Memory B cell (primary cell): ENCODE data around the gene TOB1.

Experiments used
- ATAC-seq: fragments of 150-1000 bp; cut with Tn5 transposase; 2 replicates; pipeline ENCODE4 v1.10.0; 2021; ENCODE audit warnings: low read depth, mild to moderate bottlenecking, moderate library complexity
- DNase-seq, 2 donors: peaks; one replicate each; pipeline ENCODE4 v3.0.0; 2022; ENCODE audit warnings: low spot score in 2 of 2
- H3K27ac Mint-ChIP-seq: one replicate; pipeline ENCODE4 v1.8.0; 2022; ENCODE audit warnings: mild to moderate bottlenecking, moderate library complexity, mixed read lengths
- H3K27me3 Mint-ChIP-seq: one replicate; pipeline ENCODE4 v1.8.0; 2022; ENCODE audit warnings: mixed read lengths
- H3K36me3 Mint-ChIP-seq: one replicate; pipeline ENCODE4 v1.8.0; 2022; ENCODE audit warnings: mild to moderate bottlenecking, mixed read lengths
- H3K4me1 Mint-ChIP-seq: one replicate; pipeline ENCODE4 v1.8.0; 2022; ENCODE audit warnings: mixed read lengths
- H3K4me3 Mint-ChIP-seq: one replicate; pipeline ENCODE4 v1.8.0; 2022; ENCODE audit warnings: mild to moderate bottlenecking, moderate library complexity, mixed read lengths
- H3K9me3 Mint-ChIP-seq: one replicate; pipeline ENCODE4 v1.8.0; 2022; ENCODE audit warnings: mixed read lengths

TOB1 gene

GRCh38 chr17:50830994-50831393, 35.2 kb downstream of the TOB1 start:
- Mint-ChIP-seq H3K4me1 (no peaks in the 10 kb centered on the region), H3K36me3 (no peaks in the 10 kb centered on the region), H3K4me3 (no peak overlapping the region), H3K27ac (no peak overlapping the region), H3K9me3 (no peaks in the 10 kb centered on the region), H3K27me3 (peaks cover 19% of the 10 kb centered on the region)
- no peak for ATAC-seq
- no peak for DNase-seq

DNA sequence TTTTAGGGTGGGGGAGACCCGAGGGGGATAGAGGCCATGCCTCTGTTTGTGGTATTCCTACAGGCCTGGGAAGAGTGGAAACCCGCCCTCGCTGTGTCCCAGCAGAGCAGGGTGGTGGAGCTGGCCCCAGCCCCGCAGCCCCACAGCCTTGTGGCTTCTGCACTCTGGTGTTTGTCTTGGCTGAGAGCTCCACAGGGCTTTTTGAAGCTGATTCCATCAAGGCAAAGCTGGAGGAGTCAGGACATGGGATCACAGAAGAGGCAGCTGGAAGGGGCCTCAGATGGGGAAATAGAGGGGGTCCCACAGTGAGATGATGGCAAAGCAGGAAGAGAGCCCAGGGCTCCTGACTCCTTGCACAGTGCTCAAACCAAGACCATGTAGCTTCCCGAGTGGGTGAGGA, 35.8 kb downstream of the TOB1 start:
- Mint-ChIP-seq H3K27ac (no peak overlapping the region), H3K4me3 (no peak overlapping the region), H3K9me3 (no peaks in the 10 kb centered on the region), H3K36me3 (no peaks in the 10 kb centered on the region), H3K4me1 (no peaks in the 10 kb centered on the region), H3K27me3 (peaks cover 19% of the 10 kb centered on the region)
- ATAC-seq (no peak), DNase-seq (no peak)

DNA sequence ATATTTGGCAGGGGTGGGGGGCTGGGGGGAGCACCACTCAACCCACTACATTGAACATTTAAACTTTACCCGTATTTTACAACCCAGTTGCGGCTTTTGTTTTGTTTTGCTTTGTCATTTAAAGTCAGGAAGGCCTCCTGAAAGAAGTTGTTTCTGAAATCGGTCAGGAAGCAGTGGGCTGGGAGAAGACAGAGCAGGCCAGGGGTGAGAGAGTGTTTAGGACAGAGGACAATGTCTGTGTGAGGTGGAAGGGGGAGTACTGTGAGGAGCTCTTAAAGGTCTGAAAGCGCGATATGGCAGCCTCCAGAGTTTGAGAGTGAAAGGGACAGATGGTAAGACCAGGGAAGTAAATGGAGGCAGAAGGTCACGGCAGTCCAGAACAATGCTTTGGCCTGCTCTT, 36.8 kb downstream of the TOB1 start:
- no peak for ATAC-seq
- Mint-ChIP-seq H3K9me3 (no peaks in the 10 kb centered on the region), H3K4me1 (no peaks in the 10 kb centered on the region), H3K27ac (no peak overlapping the region), H3K4me3 (no peak overlapping the region), H3K27me3 (peaks cover 15% of the 10 kb centered on the region), H3K36me3 (no peaks in the 10 kb centered on the region)
- DNase-seq, result no peak

DNA sequence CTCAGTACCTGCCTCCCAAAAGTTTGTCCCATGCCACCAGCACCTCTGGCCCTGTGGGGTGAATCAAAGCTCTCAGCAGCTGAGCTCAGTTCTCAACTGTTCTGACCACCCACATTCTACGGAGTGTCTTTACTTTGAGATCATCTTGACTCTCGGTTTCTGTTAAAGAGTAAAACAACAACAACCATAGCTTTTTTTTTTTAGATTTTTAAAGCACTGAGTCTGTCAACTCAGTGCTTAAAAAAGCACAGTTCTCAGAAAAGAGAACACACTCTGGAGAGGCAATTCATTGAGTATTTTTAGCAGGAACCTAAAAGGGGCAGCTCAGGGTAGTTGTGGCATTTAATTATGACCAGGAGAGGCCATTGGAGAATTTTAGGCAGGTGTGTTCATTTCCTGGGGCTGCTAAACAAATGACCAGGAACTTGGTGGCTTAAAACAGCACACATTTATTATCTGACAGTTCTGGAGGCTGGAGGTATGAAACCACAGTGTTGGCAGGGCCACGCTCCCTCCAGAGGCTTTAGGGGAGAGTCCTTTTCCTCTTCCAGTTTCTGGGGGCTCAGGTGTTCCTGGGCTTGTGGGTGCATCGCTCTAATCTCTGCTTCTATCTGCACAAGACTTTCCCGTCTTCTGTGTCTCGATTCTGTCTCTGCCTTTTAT, 37.5 kb downstream of the TOB1 start:
- no peaks in the 10 kb centered on the region for H3K4me1 Mint-ChIP-seq
- peaks cover 17% of the 10 kb centered on the region for H3K27me3 Mint-ChIP-seq
- no peaks in the 10 kb centered on the region for H3K36me3 Mint-ChIP-seq
- DNase-seq (no peak), ATAC-seq (no peak)
- no peak overlapping the region for H3K4me3 Mint-ChIP-seq
- no peak overlapping the region for H3K27ac Mint-ChIP-seq
- peaks cover 2% of the 10 kb centered on the region for H3K9me3 Mint-ChIP-seq

- Mint-ChIP-seq H3K27ac (no peak overlapping the region), H3K36me3 (no peaks in the 10 kb centered on the region), H3K9me3 (peaks cover 3% of the 10 kb centered on the region), H3K4me1 (no peaks in the 10 kb centered on the region), H3K4me3 (no peak overlapping the region), H3K27me3 (peaks cover 15% of the 10 kb centered on the region)
- DNase-seq (no peak), ATAC-seq (no peak)
Observed at GRCh38 chr17:50825188-50825587, 41.0 kb downstream of the TOB1 start.

DNA sequence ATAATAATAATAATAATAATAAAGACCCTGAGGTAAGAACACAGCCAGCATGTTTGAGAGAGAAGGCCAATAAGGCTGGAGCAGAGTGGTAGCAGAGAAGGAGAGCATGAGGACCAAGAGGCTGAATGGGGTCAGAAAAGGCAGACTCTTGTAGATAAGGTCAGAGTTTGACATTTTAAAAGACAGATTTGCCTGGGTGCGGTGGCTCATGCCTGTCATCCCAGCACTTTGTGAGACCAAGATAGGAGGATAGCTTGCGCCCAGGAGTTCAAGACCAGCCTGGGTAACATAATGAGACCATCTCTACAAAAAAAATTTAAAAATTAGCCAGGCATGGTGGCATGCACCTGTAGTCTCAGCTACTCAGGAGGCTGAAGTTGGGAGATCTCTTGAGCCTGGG, 41.7 kb downstream of the TOB1 start:
- no peak overlapping the region for H3K4me3 Mint-ChIP-seq
- H3K9me3 Mint-ChIP-seq, result peaks cover 3% of the 10 kb centered on the region
- H3K4me1 Mint-ChIP-seq, result no peaks in the 10 kb centered on the region
- ATAC-seq, result no peak
- no peaks in the 10 kb centered on the region for H3K36me3 Mint-ChIP-seq
- no peak overlapping the region for H3K27ac Mint-ChIP-seq
- DNase-seq, result no peak
- H3K27me3 Mint-ChIP-seq, result peaks cover 12% of the 10 kb centered on the region

- ATAC-seq, result no peak
- no peak overlapping the region for H3K27ac Mint-ChIP-seq
- DNase-seq, result no peak
- H3K27me3 Mint-ChIP-seq, result peaks cover 20% of the 10 kb centered on the region
- peaks cover 3% of the 10 kb centered on the region for H3K4me1 Mint-ChIP-seq
- no peaks in the 10 kb centered on the region for H3K36me3 Mint-ChIP-seq
- H3K4me3 Mint-ChIP-seq, result no peak overlapping the region
- H3K9me3 Mint-ChIP-seq, result peaks cover 3% of the 10 kb centered on the region
Observed at GRCh38 chr17:50822550-50822949, 43.6 kb downstream of the TOB1 start.

DNA sequence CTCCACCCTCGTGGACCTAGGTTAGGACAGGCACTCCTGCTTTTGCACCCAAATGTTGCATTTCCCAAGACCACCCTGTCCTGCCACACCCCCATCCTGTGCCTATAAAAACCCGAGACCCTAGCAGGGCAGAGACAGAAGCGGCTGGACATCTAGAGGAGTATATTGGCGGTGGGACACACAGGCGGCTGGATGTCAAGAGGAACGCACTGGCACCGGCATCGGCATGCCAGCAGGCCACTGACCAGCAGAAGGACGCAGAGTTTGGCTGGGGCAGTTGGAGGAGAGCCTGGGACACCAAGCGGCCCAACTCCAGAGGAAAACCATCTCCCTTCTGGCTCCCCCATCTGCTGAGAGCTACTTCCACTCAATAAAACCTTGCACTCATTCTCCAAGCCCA, 45.5 kb downstream of the TOB1 start:
- no peaks in the 10 kb centered on the region for H3K36me3 Mint-ChIP-seq
- no peak overlapping the region for H3K4me3 Mint-ChIP-seq
- H3K4me1 Mint-ChIP-seq, result peaks cover 3% of the 10 kb centered on the region
- H3K27me3 Mint-ChIP-seq, result peaks cover 23% of the 10 kb centered on the region
- H3K9me3 Mint-ChIP-seq, result peaks cover 3% of the 10 kb centered on the region
- H3K27ac Mint-ChIP-seq, result no peak overlapping the region
- no peak for DNase-seq
- no peak for ATAC-seq

DNA sequence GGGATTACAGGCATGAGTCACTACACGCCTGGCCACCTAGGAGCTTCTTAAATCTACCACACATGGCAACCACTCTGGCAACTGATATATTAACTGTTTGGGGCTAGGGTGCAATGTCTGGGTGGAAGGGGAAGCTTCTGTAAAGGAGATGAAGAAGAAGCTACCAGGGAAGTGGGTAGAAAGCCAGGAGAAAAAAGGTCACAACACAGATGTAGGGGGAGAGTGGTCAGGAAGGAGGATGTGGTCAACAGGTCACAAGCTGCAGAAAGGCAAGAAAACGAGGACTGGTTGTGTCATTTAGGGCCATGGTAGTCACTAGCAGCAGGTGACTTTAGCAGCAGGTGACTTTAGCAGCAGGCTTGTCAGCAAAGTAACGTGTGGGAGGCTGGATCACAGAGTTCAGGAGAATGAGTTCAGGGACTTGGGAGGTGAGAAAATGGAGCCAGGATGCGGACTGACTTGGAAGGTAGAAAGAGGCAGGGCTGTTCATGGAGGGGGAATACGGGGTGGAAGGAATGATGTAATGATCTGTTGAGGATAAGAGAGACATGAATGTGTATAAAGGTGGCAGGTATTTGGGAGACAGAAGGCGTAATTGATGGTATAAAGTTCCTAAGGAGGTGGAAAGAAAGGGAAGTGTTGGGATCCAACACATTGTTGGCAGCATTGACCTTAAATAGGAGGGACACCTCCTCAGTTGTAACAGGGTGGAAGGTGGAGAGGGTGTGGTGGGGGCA, 47.1 kb downstream of the TOB1 start:
- H3K4me1 Mint-ChIP-seq, result peaks cover 3% of the 10 kb centered on the region
- H3K36me3 Mint-ChIP-seq, result no peaks in the 10 kb centered on the region
- peaks cover 4% of the 10 kb centered on the region for H3K9me3 Mint-ChIP-seq
- DNase-seq, result no peak
- no peak for ATAC-seq
- no peak overlapping the region for H3K27ac Mint-ChIP-seq
- peaks cover 26% of the 10 kb centered on the region for H3K27me3 Mint-ChIP-seq
- no peak overlapping the region for H3K4me3 Mint-ChIP-seq

DNA sequence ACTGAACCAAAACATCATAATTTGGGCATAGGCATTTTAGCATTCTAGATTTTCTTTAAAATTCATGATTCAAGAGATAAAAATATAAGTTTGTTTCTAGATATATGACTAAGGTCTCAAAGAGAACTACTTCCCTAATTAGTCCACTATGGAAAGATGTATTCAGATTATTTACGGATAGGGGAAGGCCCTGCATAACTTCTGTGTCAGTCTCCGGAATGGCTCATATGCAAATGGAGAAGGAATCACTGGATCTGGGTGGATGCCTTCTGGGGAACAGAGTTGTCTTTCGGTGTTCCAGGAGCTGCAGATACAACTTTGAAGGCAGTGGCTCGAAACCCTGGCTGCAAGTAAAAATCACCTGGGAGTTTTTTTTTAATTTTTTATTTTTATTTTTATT, 47.9 kb downstream of the TOB1 start:
- H3K27ac Mint-ChIP-seq, result no peak overlapping the region

GRCh38 chr17:50817838-50818237, 48.3 kb downstream of the TOB1 start:
- DNase-seq, result no peak
- Mint-ChIP-seq H3K27me3 (peaks cover 27% of the 10 kb centered on the region), H3K4me3 (no peak overlapping the region), H3K27ac (no peak overlapping the region), H3K4me1 (peaks cover 3% of the 10 kb centered on the region), H3K36me3 (peaks cover 3% of the 10 kb centered on the region), H3K9me3 (peaks cover 5% of the 10 kb centered on the region)
- ATAC-seq, result no peak

More for the DNA sequence above, 47.9 kb downstream of the TOB1 start:
- Mint-ChIP-seq H3K9me3 (peaks cover 5% of the 10 kb centered on the region), H3K36me3 (peaks cover 3% of the 10 kb centered on the region), H3K4me1 (peaks cover 3% of the 10 kb centered on the region), H3K4me3 (no peak overlapping the region), H3K27me3 (peaks cover 26% of the 10 kb centered on the region)
- DNase-seq (no peak), ATAC-seq (no peak)

- H3K4me1 Mint-ChIP-seq, result peaks cover 3% of the 10 kb centered on the region
- H3K4me3 Mint-ChIP-seq, result no peak overlapping the region
- peak; percentile 72 for ATAC-seq
- H3K27me3 Mint-ChIP-seq, result peaks cover 27% of the 10 kb centered on the region
- H3K27ac Mint-ChIP-seq, result no peak overlapping the region
- H3K9me3 Mint-ChIP-seq, result peaks cover 5% of the 10 kb centered on the region
- peaks cover 3% of the 10 kb centered on the region for H3K36me3 Mint-ChIP-seq
- peak; percentile 46 to 57 for DNase-seq
Observed at GRCh38 chr17:50816771-50817751, 49.1 kb downstream of the TOB1 start.

DNA sequence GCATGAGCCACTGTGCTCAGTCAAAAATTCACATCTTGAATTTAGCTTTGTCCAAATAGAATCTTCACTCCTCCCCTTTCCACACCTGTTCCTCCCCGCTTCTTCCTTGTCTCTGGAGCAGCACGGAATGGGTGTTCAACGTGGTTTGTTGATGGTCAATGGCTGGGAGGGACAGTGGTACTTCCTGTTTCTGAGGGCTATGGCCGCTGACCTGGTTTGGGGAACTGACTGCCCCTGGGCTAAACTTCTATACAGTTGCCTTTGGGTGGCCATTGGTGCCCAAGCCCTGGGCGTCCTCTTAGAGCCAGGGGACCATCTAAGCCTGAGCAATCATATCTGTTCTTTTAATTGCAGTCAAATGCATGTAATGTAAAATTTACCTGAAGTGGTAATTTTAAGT, 49.9 kb downstream of the TOB1 start:
- H3K36me3 Mint-ChIP-seq, result peaks cover 3% of the 10 kb centered on the region
- ATAC-seq (no peak), DNase-seq (no peak)
- peaks cover 3% of the 10 kb centered on the region for H3K4me1 Mint-ChIP-seq
- peaks cover 5% of the 10 kb centered on the region for H3K9me3 Mint-ChIP-seq
- H3K27ac Mint-ChIP-seq, result no peak overlapping the region
- H3K4me3 Mint-ChIP-seq, result no peak overlapping the region
- H3K27me3 Mint-ChIP-seq, result peaks cover 25% of the 10 kb centered on the region

DNA sequence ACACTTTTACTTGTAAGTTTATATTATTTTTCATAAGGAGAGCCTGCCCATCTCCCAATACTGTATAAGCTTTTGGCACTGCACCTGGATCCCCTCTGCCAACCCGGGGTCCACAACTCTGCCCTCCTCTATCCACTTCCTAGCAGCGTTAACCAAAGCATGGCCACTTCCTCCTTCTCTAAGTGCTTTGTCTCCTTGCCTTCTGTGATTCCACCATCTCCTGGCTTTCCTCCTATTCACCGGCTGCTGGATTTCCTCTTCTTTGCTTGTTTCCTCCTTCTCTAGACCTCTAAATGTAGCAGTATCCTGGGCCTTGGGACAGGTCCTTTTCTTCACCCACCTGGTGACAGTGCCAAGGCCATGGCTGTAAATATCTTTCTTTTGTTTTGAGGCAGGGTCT, 50.8 kb downstream of the TOB1 start:
- H3K4me3 Mint-ChIP-seq, result no peak overlapping the region
- no peak overlapping the region for H3K27ac Mint-ChIP-seq
- peaks cover 5% of the 10 kb centered on the region for H3K9me3 Mint-ChIP-seq
- ATAC-seq (no peak), DNase-seq (no peak)
- H3K27me3 Mint-ChIP-seq, result peaks cover 25% of the 10 kb centered on the region
- H3K36me3 Mint-ChIP-seq, result peaks cover 3% of the 10 kb centered on the region
- H3K4me1 Mint-ChIP-seq, result peaks cover 3% of the 10 kb centered on the region
